Neural progenitor cell (in vitro differentiated cells): Measurements from ENCODE around the gene UPK3BL2. TPM values are rescaled to one million over a fixed set of nuclear protein-coding genes. Genes with fewer than 3 reads are reported as not detected.
"Not testable (repeated sequence)": the region's sequence is repeated elsewhere in the genome, so short reads cannot be mapped to it uniquely, and the experiment has no call there.

Experiments used
- DNase-seq: peaks from one replicate; pipeline ENCODE4 v3.0.0-alpha.2; 2016; ENCODE audit warnings: low spot score
- H2AFZ ChIP-seq: fragments of 200-600 bp; sonication (generic); replicated peaks from 2 replicates; pipeline ENCODE4 v1.6.1; 2016; ENCODE audit warnings: antibody characterized with exemption
- H3F3A ChIP-seq: fragments of 200-600 bp; sonication (generic); 2 replicates; pipeline ENCODE4 v1.6.1; 2016; ENCODE audit warnings: antibody characterized with exemption, low read depth
- H3K27ac ChIP-seq: fragments of 200-600 bp; sonication (generic); 2 replicates; pipeline ENCODE4 v1.5.1; 2016; ENCODE audit warnings: mild to moderate bottlenecking
- H3K27me3 ChIP-seq: fragments of 200-600 bp; sonication (generic); 2 replicates; pipeline ENCODE4 v1.6.1; 2016; ENCODE audit warnings: mild to moderate bottlenecking, moderate library complexity
- H3K36me3 ChIP-seq: fragments of 200-600 bp; sonication (generic); 2 replicates; pipeline ENCODE4 v1.5.1; 2016
- H3K4me1 ChIP-seq: fragments of 200-600 bp; sonication (generic); 2 replicates; pipeline ENCODE4 v1.6.1; 2016; ENCODE audit warnings: mixed run types
- H3K4me2 ChIP-seq: fragments of 200-600 bp; sonication (generic); 2 replicates; pipeline ENCODE4 v1.6.1; 2016
- H3K4me3 ChIP-seq: fragments of 200-600 bp; sonication (generic); 2 replicates; pipeline ENCODE4 v1.5.1; 2016
- H3K79me2 ChIP-seq: fragments of 200-600 bp; sonication (generic); 2 replicates; pipeline ENCODE4 v1.6.1; 2016; ENCODE audit warnings: low read depth
- H3K9ac ChIP-seq: fragments of 200-600 bp; sonication (generic); 2 replicates; pipeline ENCODE4 v1.6.1; 2016
- H3K9me3 ChIP-seq: fragments of 200-600 bp; sonication (generic); 2 replicates; pipeline ENCODE4 v1.5.1; 2016; ENCODE audit warnings: low read depth
- H4K20me1 ChIP-seq: fragments of 200-600 bp; sonication (generic); 2 replicates; pipeline ENCODE4 v1.6.1; 2016; ENCODE audit warnings: low read depth
- H3K27ac Mint-ChIP-seq: 3 replicates; pipeline ENCODE4 v1.8.0; 2021; ENCODE audit warnings: mixed read lengths
- H3K27me3 Mint-ChIP-seq: 2 replicates; pipeline ENCODE4 v1.8.0; 2022; ENCODE audit warnings: low read depth, mild to moderate bottlenecking, inconsistent platforms, moderate library complexity, mixed read lengths; ENCODE audit not compliant: insufficient read depth
- H3K36me3 Mint-ChIP-seq: 3 replicates; pipeline ENCODE4 v1.8.0; 2021; ENCODE audit warnings: mixed read lengths
- H3K4me1 Mint-ChIP-seq: 3 replicates; pipeline ENCODE4 v1.8.0; 2021; ENCODE audit warnings: mixed read lengths
- H3K4me3 Mint-ChIP-seq: 3 replicates; pipeline ENCODE4 v1.8.0; 2021; ENCODE audit warnings: mild to moderate bottlenecking, moderate library complexity, mixed read lengths
- H3K9me3 Mint-ChIP-seq: 3 replicates; pipeline ENCODE4 v1.8.0; 2020; ENCODE audit warnings: mixed read lengths
- total RNA-seq: library from RNA; depleted of rRNA; stranded (reverse); fragments of >200 nt; gene quantifications from 2 replicates; pipeline ENCODE4 v1.2.3, GENCODE V29; 2015; ENCODE audit warnings: low replicate concordance

UPK3BL2 gene
- total RNA-seq, 1 donor from 2014 or later: 0.21 TPM

DNA sequence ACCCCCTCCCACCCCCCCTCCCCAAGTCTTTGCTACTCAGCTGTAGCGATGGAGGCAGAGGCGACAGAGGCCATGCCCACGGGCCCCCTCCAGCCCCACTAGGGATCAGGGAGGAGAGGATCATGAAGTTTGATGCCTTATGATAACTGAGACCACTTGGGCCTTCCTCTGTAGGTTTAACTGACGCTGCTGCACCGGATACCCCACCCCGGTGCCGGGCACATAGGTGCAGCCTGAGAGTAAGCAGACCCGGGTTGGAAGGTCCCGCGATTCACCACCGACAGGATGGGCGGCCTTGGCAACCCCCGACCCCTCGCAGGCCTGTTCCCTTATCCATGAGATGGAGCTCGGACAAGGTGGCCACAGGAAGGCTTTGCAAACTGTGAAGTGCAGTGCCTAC, 49.5 kb downstream of the UPK3BL2 start:
- H3K36me3 Mint-ChIP-seq, H3K4me1 ChIP-seq, H3K36me3 ChIP-seq, H3K27ac Mint-ChIP-seq, H2AFZ ChIP-seq, H3K79me2 ChIP-seq, H3K9ac ChIP-seq, DNase-seq, H3K9me3 ChIP-seq, H3K4me2 ChIP-seq, H3K4me3 ChIP-seq, H3K27me3 ChIP-seq, H4K20me1 ChIP-seq, H3K4me1 Mint-ChIP-seq, H3F3A ChIP-seq, H3K27me3 Mint-ChIP-seq, H3K27ac ChIP-seq, H3K9me3 Mint-ChIP-seq, H3K4me3 Mint-ChIP-seq: not testable (repeated sequence)

- not testable (repeated sequence) for DNase-seq, H2AFZ ChIP-seq, H3K27ac Mint-ChIP-seq, H4K20me1 ChIP-seq, H3K4me1 ChIP-seq, H3F3A ChIP-seq, H3K9me3 Mint-ChIP-seq, H3K4me3 Mint-ChIP-seq, H3K9ac ChIP-seq, H3K27ac ChIP-seq, H3K4me1 Mint-ChIP-seq, H3K36me3 Mint-ChIP-seq, H3K4me3 ChIP-seq, H3K9me3 ChIP-seq, H3K27me3 ChIP-seq, H3K4me2 ChIP-seq, H3K27me3 Mint-ChIP-seq, H3K36me3 ChIP-seq, H3K79me2 ChIP-seq
Measured at GRCh38 chr7:102493220-102493935, 50.1 kb downstream of the UPK3BL2 start.

DNA sequence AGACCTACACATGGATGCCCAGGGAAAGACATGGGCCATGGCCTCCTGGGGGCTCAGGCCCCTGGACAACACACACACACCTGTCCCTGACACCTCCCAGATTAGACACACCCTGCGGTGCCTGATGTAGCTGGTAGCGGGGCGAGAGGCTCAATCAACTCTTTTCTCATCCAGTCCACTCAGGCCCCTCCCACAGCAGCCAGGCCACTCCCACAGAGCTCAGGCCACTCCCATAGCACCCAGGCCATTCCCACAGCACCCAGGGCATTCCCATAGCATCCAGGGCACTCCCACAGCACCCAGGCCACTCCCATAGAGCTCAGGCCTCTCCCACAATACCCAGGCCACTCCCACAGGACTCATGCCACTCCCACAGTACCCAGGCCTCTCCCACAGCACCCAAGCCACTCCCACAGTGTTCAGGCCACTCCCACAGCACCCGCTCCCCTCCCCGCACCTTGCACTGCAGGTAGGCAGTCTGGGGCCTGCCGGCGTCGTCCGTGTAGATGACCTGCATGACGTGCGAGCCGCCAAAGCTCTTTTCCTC, 52.9 kb downstream of the UPK3BL2 start:
- H3K4me3 Mint-ChIP-seq, H3K9me3 Mint-ChIP-seq, H3K4me1 ChIP-seq, H2AFZ ChIP-seq, H3F3A ChIP-seq, H3K27me3 ChIP-seq, H3K9me3 ChIP-seq, H3K9ac ChIP-seq, DNase-seq, H3K79me2 ChIP-seq, H3K27ac ChIP-seq, H3K4me1 Mint-ChIP-seq, H3K4me3 ChIP-seq, H3K27me3 Mint-ChIP-seq, H3K36me3 Mint-ChIP-seq, H3K27ac Mint-ChIP-seq, H4K20me1 ChIP-seq, H3K4me2 ChIP-seq, H3K36me3 ChIP-seq: not testable (repeated sequence)

Other genes starting within 250 kb of the UPK3BL2 start
- gene SPDYE6, start 187.3 kb downstream of the UPK3BL2 start, total RNA-seq: not detected in 2 replicates
- gene PRKRIP1, start 147.3 kb downstream of the UPK3BL2 start, total RNA-seq: 29.1 and 44.5 TPM in 2 replicates
- gene ORAI2, start 110.1 kb downstream of the UPK3BL2 start, total RNA-seq: 15.7 and 21.9 TPM in 2 replicates
- gene ALKBH4, start 78.8 kb downstream of the UPK3BL2 start, total RNA-seq: 6.5 and 50.7 TPM in 2 replicates
- gene LRWD1, start 78.7 kb downstream of the UPK3BL2 start, total RNA-seq: 16.9 and 31.8 TPM in 2 replicates
- gene POLR2J, start 64.8 kb downstream of the UPK3BL2 start, total RNA-seq: 11.4 and 26.2 TPM in 2 replicates
- 0.99 and 3.9 TPM in 2 replicates for gene RASA4B, start 25.9 kb downstream of the UPK3BL2 start, total RNA-seq
- not detected in 2 replicates for gene SPDYE2, start 7.5 kb upstream of the UPK3BL2 start, total RNA-seq
- gene POLR2J3, start 28.9 kb upstream of the UPK3BL2 start, total RNA-seq: 14.1 and 21.2 TPM in 2 replicates
- gene RASA4, start 73.1 kb upstream of the UPK3BL2 start, total RNA-seq: 6.1 and 22.8 TPM in 2 replicates
- 12.7 and 18.8 TPM in 2 replicates for gene UPK3BL1, start 99.1 kb upstream of the UPK3BL2 start, total RNA-seq
- gene SPDYE2B, start 106.6 kb upstream of the UPK3BL2 start, total RNA-seq: not detected in 2 replicates
- 1.7 and 2.6 TPM in 2 replicates for gene POLR2J2, start 128.0 kb upstream of the UPK3BL2 start, total RNA-seq
- gene FAM185A, start 205.3 kb upstream of the UPK3BL2 start, total RNA-seq: 16.6 and 19.9 TPM in 2 replicates